ENCODE results near the gene SUMO3. TPM values are rescaled to one million over a fixed set of nuclear protein-coding genes. Genes with fewer than 3 reads are reported as not detected.

The SUMO3 gene
- total and polyA plus RNA-seq, 2 of the 13 experiments (the other 11 are each of a cell fraction or from before 2014, with no cell fraction given) = 51.4 to 92.4 TPM

DNA sequence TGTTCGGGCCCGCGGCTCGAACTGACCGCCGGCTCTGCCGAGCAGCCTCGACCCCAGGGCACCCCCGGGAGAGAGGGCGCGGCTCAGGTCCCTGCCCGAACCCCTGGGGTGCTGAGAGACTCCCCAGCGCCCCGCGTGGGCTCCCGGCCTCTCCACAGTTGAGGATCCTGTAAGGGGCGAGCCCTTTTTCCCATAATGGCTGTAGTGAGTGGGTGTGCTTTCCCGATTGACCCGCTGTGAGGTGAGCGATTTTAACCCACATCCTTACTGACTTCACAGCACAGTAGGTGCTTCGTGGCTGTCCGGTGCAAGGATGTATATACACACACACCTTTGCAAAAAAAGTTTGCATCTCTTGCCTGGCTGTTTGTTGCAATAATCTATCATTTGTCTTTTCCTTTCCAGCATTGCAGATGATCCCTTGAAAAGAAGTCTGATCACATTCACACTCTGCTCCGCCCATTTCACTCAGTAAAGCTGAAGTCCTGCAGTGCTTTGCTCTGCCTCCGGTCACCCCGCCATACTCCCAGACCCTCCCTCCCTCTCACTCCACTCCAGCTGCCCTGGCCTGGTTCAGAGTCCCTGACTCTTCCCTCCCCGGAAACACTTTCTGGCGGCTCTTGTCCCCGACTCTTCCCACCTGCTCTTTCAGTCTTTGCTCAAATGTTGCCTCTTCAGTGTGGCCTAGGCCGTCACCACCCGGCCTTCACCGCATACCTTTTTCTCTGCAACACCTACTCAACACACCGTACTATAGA is 15.3 kb downstream of the SUMO3 start (continued):
- TF ChIP-seq HNRNPH1 (optimal IDR thresholded peaks at IDR 0.05; ENCODE audit: low read depth, low read length) = no peak
- no peak for TF ChIP-seq EED (CRISPR knock-in tag; IDR thresholded peaks at IDR 0.05)
- TF ChIP-seq, protein P1, sequence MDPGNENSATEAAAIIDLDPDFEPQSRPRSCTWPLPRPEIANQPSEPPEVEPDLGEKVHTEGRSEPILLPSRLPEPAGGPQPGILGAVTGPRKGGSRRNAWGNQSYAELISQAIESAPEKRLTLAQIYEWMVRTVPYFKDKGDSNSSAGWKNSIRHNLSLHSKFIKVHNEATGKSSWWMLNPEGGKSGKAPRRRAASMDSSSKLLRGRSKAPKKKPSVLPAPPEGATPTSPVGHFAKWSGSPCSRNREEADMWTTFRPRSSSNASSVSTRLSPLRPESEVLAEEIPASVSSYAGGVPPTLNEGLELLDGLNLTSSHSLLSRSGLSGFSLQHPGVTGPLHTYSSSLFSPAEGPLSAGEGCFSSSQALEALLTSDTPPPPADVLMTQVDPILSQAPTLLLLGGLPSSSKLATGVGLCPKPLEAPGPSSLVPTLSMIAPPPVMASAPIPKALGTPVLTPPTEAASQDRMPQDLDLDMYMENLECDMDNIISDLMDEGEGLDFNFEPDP (CRISPR knock-in tag; conservative IDR thresholded peaks at IDR 0.05) = peak; percentile 90; the same call in 1 of the 2 replicates
- peak; percentile 75; the same call in 1 of the 2 replicates for TF ChIP-seq SALL1 (CRISPR knock-in tag; IDR thresholded peaks at IDR 0.05)
- TF ChIP-seq ZSCAN12 (CRISPR knock-in tag; IDR thresholded peaks at IDR 0.05) = no peak
- TF ChIP-seq KAT7 (CRISPR knock-in tag; IDR thresholded peaks at IDR 0.05; ENCODE audit: borderline replicate concordance) = no peak
- TF ChIP-seq SNRNP70 (IDR thresholded peaks at IDR 0.05; ENCODE audit: low read depth, low read length) = no peak
- no peak for TF ChIP-seq SOX5 (CRISPR knock-in tag; IDR thresholded peaks at IDR 0.05; ENCODE audit: borderline replicate concordance)
- TF ChIP-seq MTA1 (CRISPR knock-in tag; IDR thresholded peaks at IDR 0.05; ENCODE audit: borderline replicate concordance) = peak; percentile 51; the same call in 1 of the 2 replicates
- TF ChIP-seq, protein P2, sequence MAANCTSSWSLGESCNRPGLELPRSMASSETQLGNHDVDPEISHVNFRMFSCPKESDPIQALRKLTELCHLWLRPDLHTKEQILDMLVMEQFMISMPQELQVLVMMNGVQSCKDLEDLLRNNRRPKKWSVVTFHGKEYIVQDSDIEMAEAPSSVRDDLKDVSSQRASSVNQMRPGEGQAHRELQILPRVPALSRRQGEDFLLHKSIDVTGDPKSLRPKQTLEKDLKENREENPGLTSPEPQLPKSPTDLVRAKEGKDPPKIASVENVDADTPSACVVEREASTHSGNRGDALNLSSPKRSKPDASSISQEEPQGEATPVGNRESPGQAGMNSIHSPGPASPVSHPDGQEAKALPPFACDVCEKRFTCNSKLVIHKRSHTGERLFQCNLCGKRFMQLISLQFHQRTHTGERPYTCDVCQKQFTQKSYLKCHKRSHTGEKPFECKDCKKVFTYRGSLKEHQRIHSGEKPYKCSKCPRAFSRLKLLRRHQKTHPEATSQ (CRISPR knock-in tag; IDR thresholded peaks at IDR 0.05; ENCODE audit: borderline replicate concordance) = no peak
- TF ChIP-seq ZNF501 (CRISPR knock-in tag; IDR thresholded peaks at IDR 0.05) = no peak
- TF ChIP-seq HOXA5 (CRISPR knock-in tag; IDR thresholded peaks at IDR 0.05) = no peak
- peak; percentile 68 for TF ChIP-seq YY1 (IDR thresholded peaks at IDR 0.05; ENCODE audit: insufficient read depth, insufficient replicate concordance, low read depth, low read length)
- TF ChIP-seq PAWR (CRISPR knock-in tag; IDR thresholded peaks at IDR 0.05; ENCODE audit: borderline replicate concordance) = no peak
- TF ChIP-seq, protein P3, sequence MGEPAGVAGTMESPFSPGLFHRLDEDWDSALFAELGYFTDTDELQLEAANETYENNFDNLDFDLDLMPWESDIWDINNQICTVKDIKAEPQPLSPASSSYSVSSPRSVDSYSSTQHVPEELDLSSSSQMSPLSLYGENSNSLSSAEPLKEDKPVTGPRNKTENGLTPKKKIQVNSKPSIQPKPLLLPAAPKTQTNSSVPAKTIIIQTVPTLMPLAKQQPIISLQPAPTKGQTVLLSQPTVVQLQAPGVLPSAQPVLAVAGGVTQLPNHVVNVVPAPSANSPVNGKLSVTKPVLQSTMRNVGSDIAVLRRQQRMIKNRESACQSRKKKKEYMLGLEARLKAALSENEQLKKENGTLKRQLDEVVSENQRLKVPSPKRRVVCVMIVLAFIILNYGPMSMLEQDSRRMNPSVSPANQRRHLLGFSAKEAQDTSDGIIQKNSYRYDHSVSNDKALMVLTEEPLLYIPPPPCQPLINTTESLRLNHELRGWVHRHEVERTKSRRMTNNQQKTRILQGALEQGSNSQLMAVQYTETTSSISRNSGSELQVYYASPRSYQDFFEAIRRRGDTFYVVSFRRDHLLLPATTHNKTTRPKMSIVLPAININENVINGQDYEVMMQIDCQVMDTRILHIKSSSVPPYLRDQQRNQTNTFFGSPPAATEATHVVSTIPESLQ (CRISPR knock-in tag; conservative IDR thresholded peaks at IDR 0.05) = no peak
- TF ChIP-seq CHD2 (IDR thresholded peaks at IDR 0.05; ENCODE audit: low read depth, low read length) = no peak
- TF ChIP-seq, protein P4, sequence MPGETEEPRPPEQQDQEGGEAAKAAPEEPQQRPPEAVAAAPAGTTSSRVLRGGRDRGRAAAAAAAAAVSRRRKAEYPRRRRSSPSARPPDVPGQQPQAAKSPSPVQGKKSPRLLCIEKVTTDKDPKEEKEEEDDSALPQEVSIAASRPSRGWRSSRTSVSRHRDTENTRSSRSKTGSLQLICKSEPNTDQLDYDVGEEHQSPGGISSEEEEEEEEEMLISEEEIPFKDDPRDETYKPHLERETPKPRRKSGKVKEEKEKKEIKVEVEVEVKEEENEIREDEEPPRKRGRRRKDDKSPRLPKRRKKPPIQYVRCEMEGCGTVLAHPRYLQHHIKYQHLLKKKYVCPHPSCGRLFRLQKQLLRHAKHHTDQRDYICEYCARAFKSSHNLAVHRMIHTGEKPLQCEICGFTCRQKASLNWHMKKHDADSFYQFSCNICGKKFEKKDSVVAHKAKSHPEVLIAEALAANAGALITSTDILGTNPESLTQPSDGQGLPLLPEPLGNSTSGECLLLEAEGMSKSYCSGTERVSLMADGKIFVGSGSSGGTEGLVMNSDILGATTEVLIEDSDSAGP (CRISPR knock-in tag; IDR thresholded peaks at IDR 0.05; ENCODE audit: borderline replicate concordance) = no peak
- TF ChIP-seq ZBTB1 (CRISPR knock-in tag; IDR thresholded peaks at IDR 0.05; ENCODE audit: borderline replicate concordance) = no peak
- no peak for TF ChIP-seq FOXJ3 (CRISPR knock-in tag; IDR thresholded peaks at IDR 0.05; ENCODE audit: borderline replicate concordance)
- TF ChIP-seq, protein P5, sequence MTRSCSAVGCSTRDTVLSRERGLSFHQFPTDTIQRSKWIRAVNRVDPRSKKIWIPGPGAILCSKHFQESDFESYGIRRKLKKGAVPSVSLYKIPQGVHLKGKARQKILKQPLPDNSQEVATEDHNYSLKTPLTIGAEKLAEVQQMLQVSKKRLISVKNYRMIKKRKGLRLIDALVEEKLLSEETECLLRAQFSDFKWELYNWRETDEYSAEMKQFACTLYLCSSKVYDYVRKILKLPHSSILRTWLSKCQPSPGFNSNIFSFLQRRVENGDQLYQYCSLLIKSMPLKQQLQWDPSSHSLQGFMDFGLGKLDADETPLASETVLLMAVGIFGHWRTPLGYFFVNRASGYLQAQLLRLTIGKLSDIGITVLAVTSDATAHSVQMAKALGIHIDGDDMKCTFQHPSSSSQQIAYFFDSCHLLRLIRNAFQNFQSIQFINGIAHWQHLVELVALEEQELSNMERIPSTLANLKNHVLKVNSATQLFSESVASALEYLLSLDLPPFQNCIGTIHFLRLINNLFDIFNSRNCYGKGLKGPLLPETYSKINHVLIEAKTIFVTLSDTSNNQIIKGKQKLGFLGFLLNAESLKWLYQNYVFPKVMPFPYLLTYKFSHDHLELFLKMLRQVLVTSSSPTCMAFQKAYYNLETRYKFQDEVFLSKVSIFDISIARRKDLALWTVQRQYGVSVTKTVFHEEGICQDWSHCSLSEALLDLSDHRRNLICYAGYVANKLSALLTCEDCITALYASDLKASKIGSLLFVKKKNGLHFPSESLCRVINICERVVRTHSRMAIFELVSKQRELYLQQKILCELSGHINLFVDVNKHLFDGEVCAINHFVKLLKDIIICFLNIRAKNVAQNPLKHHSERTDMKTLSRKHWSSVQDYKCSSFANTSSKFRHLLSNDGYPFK (CRISPR knock-in tag; IDR thresholded peaks at IDR 0.05; ENCODE audit: borderline replicate concordance) = 0 out of 2 replicates have a peak, but pooled peaks have one; percentile 30
